PC-3 (cell line): ENCODE data around the gene CHI3L2.

ENCODE experiments used
- CTCF ChIP-seq: fragments of 300-600 bp; sonication (generic); conservative IDR thresholded peaks from 2 replicates; pipeline ENCODE4 v1.5.1; 2017; ENCODE audit warnings: antibody characterized with exemption, low read depth, mild to moderate bottlenecking, low read length
- EZH2 ChIP-seq: fragments of 300-600 bp; sonication (generic); IDR thresholded peaks from one replicate; pipeline ENCODE4 v1.6.1; 2017; ENCODE audit warnings: antibody characterized with exemption, mild to moderate bottlenecking, low read length; ENCODE audit not compliant: unreplicated experiment

GRCh38 chr1:111236379-111236778, 8.9 kb downstream of the CHI3L2 start:
- TF ChIP-seq EZH2 (no peak), CTCF (no peak)
